K562 (cell line): Measurements from ENCODE around the gene MAPK8IP2. TPM values are rescaled to one million over a fixed set of nuclear protein-coding genes. Genes with fewer than 3 reads are reported as not detected.

Source experiments
- BRD4 ChIP-seq: fragments of 200-600 bp; sonication (generic); IDR thresholded peaks from 2 replicates; pipeline ENCODE4 v1.6.1; 2017; ENCODE audit warnings: inconsistent platforms
- CCNT2 ChIP-seq: IDR thresholded peaks from 2 replicates; pipeline ENCODE4 v1.6.1; 2011; ENCODE audit warnings: borderline replicate concordance, low read depth, mild to moderate bottlenecking, moderate library complexity, mixed read lengths, low read length; ENCODE audit not compliant: insufficient read length; ENCODE audit errors: extremely low read depth
- FOXJ3 ChIP-seq: sonication (generic); formaldehyde crosslinking; IDR thresholded peaks from 2 replicates; pipeline ENCODE4 v1.4.0; 2020; ENCODE audit warnings: mild to moderate bottlenecking, missing genetic modification reagents
- KDM5B ChIP-seq: fragments of 200-600 bp; sonication (generic); IDR thresholded peaks from 2 replicates; pipeline ENCODE4 v1.6.1; 2012; ENCODE audit warnings: low read depth, mild to moderate bottlenecking, moderate library complexity, low read length, control low read depth, inconsistent platforms; ENCODE audit not compliant: insufficient replicate concordance
- KLF13 ChIP-seq: fragments of 450-650 bp; IDR thresholded peaks from 2 replicates; pipeline ENCODE4 v1.6.1; 2016; ENCODE audit warnings: missing genetic modification characterization, low read depth, mild to moderate bottlenecking, missing compliant biosample characterization, moderate library complexity, borderline replicate concordance
- NFE2 ChIP-seq: IDR thresholded peaks from 2 replicates; pipeline ENCODE4 v1.6.1; 2014; ENCODE audit warnings: antibody characterized with exemption, low read depth
- NR2C1 ChIP-seq, 2 experiments: fragments of 450-650 bp; IDR thresholded peaks; 2 replicates each; pipeline ENCODE4 v1.6.1; 2017; ENCODE audit warnings: mild to moderate bottlenecking in 2 of 2, antibody characterized with exemption in 1 of 2, inconsistent platforms in 1 of 2, missing compliant biosample characterization in 1 of 2, missing genetic modification characterization in 1 of 2
- PATZ1 ChIP-seq: fragments of 250-450 bp; sonication (Bioruptor Pico); IDR thresholded peaks from 2 replicates; pipeline ENCODE4 v1.5.0; 2020; ENCODE audit warnings: mild to moderate bottlenecking, borderline replicate concordance
- RCOR1 ChIP-seq, 2 experiments: IDR thresholded peaks; 2 replicates each; pipeline ENCODE4 v1.6.1; 2012; ENCODE audit warnings: low read depth in 2 of 2, low read length in 2 of 2, borderline replicate concordance in 1 of 2, improper control_type of control experiment in 1 of 2
- SP1 ChIP-seq: sonication (generic); formaldehyde crosslinking; IDR thresholded peaks from 2 replicates; pipeline ENCODE4 v1.8.1; 2022; ENCODE audit warnings: mild to moderate bottlenecking, missing genetic modification reagents
- VEZF1 ChIP-seq: fragments of 200-800 bp; sonication (Bioruptor generic); IDR thresholded peaks from 2 replicates; pipeline ENCODE4 v1.6.1; 2017; ENCODE audit warnings: missing genetic modification characterization, missing compliant biosample characterization
- ZNF165 ChIP-seq: fragments of 250-450 bp; sonication (Bioruptor Pico); IDR thresholded peaks from 2 replicates; pipeline ENCODE4 v1.4.0; 2020; ENCODE audit warnings: borderline replicate concordance
- ZNF263 ChIP-seq: sonication (generic); formaldehyde crosslinking; IDR thresholded peaks from 2 replicates; pipeline ENCODE4 v1.8.0; 2022; ENCODE audit warnings: mild to moderate bottlenecking, missing genetic modification reagents, borderline replicate concordance
- ZNF445 ChIP-seq: fragments of 250-450 bp; sonication (Bioruptor Pico); IDR thresholded peaks from 2 replicates; pipeline ENCODE4 v1.4.0; 2020; ENCODE audit warnings: low read depth, mild to moderate bottlenecking, moderate library complexity
- polyA plus RNA-seq, 8 experiments: library from polyadenylated mRNA; depleted of rRNA in 4 of 8; stranded (reverse) in 5 of 8; unstranded in 3 of 8; fragments of >200 nt; fragmentation: Nextera tagmentation in 2 of 8; fragmentation: Illumina TruSeq in 1 of 8; extraction: Ambion mirVana in 2 of 8; extraction: Trizol in 1 of 8; gene quantifications; 2 replicates each; pipeline versions ENCODE4 v1.2.1 to v1.2.3, GENCODE V29; 2011 to 2014; ENCODE audit warnings: inconsistent platforms in 1 of 8, missing spikeins in 1 of 8
- total RNA-seq, 7 experiments: library from RNA; depleted of rRNA in 6 of 7; stranded (reverse); fragments of >200 nt in 6 of 7; fragmentation: Illumina TruSeq in 2 of 7; extraction: Trizol in 2 of 7; gene quantifications; 2 replicates each; pipeline versions ENCODE4 v1.2.1 to v1.2.3, GENCODE V29; 2011 to 2021; ENCODE audit warnings: low replicate concordance in 1 of 7

Gene MAPK8IP2
- total and polyA plus RNA-seq, 9 of the 15 experiments (the other 6 are each of a cell fraction or from before 2014, with no cell fraction given): 0.01 to 0.47 (median 0.07) TPM; not detected in 2

- TF ChIP-seq PATZ1 (CRISPR knock-in tag) (no peak), ZNF445 (CRISPR knock-in tag) (no peak), NR2C1 (IDR thresholded peaks at IDR 0.05) (peak; percentile 96), NR2C1 (tag; IDR thresholded peaks at IDR 0.05) (peak; percentile 97), FOXJ3 (CRISPR knock-in tag) (no peak), VEZF1 (0 out of 2 replicates have a peak, but pooled peaks have one; percentile 23), RCOR1 (IDR thresholded peaks at IDR 0.05; ENCODE audit: borderline replicate concordance in 1 of 2, low read depth in 2 of 2, low read length in 2 of 2) (0 out of 4 replicates have a peak, but pooled peaks of 1 of the 2 experiments have one; percentile 4), ZNF165 (no peak), SP1 (peak; percentile 79), BRD4 (no peak), KLF13 (tag) (no peak), CCNT2 (peak; percentile 22), KDM5B (peak; percentile 68), NFE2 (no peak), ZNF263 (CRISPR knock-in tag) (no peak)
Observed at GRCh38 chr22:50582493-50583293, 17.9 kb upstream of the MAPK8IP2 start, which contains the start of gene CHKB (continued).
